AML-193 (cell line): ENCODE measurements around the gene OLR1.
"Not testable (repeated sequence)": the region's sequence is repeated elsewhere in the genome, so short reads cannot be mapped to it uniquely, and the experiment has no call there.

Source experiments
- DNase-seq, 2 experiments: peaks; one replicate each; lab custom pipeline; 2025; lab: John Stamatoyannopoulos, UW

OLR1 gene

DNA sequence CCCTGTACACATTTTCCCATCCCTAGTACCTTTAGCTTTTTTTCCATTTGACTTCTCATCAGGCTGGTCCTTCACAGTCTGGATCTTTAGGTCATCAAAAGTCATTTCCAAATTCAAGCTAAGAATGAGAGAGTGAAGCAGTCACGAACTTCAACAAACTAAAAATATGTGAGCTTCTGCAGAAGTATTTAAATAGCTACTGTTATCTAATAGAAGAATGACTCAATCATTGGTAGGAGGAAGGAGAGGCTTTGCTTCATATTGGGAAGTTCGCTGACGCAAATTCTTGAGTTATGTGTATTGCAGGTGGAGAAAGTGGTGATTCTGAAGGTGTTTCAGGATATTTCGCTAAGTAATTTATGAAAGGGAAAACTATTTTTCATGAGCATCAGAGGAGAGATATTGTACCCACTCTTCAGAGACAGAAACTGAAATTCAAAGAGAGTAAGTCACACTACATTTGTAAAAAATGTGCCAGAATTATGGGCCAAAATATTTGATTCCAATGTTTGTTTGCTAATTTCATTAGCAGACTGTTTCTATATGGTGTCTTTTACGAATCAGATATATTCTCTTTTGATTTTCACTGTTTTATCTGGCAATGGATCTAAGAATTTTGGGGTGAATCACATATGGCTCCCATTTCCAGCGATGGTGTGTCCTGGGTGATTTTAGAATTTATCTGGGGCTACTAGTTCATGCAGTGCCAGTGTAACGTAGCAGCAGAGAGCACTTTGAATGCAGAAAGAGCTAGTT, at the start of gene OLR1:
Gene OLR1 (minus strand): TSS at position 160 of the 756 bp plus-strand sequence. CDS start 55 bp downstream, at position 105.
- DNase-seq, result peak in 1 of 2 experiments; percentile 3

DNA sequence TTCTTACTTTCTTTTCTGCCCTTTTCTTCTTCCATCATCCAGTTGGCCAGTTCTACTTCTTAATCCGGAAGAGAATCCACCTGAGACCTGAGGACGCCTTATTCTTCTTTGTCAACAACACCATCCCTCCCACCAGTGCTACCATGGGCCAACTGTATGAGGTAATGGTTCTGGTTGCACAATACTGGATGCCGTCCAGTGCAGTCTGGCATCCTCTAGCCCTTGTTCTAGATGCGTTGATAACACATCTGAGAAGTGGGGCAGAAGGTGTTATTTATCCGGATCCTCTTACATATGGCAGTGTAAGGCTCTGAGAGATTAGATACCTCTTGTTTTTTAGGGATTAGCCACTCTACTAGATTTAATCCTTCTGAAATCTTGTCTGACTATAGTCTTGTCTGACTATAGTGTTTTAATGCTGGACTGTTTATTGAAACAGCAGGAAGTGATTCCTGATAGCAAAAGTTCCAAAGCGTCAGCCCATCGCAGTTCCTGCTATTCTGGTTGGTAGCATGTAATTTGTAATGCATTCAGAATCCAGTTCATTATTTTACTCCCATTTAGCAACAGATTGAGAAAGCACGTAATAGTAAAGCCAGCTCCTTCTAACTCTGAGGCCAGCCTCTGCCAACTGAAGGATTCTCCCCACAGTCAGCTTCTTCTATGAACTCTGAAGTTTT, 48.6 kb upstream of the OLR1 start:
- DNase-seq, result no peak

DNA sequence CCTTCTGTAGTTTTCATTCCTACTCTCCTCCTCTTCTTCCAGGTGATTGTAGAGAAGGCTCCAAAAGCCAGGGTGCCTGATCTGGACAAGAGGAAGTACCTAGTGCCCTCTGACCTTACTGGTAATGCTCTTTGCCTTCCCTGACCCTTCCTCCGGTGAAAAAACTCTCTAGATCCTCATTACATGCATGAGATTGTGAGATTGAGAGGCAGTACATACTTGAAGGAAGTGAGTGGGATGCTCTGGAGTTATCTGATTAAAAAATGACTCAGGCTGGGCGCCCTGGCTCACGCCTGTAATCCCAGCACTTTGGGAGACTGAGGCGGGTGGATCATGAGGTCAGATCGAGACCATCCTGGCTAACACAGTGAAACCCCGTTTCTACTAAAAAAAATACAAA, 46.1 kb upstream of the OLR1 start:
- no peak for DNase-seq

DNA sequence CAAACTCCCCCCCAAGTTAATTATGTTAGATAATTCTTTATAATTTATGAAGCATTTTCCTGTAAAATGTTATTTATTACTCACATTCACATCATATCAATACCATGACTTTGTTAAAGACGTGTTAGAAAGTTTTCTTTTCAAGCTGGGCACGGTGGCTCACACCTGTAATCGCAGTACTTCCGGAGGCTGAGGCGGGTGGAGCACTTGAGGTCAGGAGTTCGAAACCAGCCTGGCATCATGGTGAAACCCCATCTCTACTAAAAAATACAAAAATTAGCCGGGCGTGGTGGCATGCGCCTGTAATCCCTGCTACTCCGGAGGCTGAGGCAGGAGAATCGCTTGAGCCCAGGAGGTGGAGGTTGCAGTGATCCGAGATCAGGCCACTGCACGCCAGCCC, 44.0 kb upstream of the OLR1 start:
- not testable (repeated sequence) for DNase-seq

DNA sequence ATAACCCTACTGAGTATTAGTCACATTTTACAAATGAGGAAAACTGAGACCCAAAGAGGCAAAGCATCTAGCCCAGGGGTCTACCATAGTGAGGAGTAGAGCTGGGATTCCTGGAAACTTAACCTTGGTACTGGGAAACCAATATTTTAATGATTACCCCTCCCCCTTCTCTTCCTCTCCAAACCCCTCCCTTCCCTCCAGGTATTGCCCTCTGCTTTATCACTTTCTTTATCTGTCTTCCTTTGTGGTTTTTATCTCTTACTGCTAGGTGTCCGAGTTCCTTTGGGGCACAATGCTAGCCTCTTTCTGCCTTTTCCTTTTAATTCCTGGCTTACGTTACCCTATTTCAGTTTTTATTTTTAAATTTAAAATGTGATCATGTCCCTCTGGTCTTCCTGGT, 43.5 kb upstream of the OLR1 start:
- no peak for DNase-seq

DNA sequence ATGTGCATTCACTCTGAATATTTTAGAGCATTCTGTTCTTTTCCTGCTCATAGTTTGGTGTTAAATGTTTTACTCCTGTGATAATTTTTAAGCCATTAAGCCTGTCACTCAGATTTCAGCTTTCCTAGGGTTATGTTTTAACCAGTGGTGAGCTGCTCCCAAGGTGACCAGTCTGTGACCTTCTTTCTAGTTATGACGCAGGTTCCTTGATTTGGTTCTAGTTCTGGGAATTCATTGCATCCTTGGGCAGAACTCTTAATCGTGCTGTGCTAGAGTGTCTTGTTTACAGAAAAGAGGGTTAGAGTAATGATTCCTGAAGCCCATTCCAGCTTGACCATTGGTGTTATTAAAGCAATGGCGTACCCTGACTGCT, 42.9 kb upstream of the OLR1 start:
- no peak for DNase-seq

DNA sequence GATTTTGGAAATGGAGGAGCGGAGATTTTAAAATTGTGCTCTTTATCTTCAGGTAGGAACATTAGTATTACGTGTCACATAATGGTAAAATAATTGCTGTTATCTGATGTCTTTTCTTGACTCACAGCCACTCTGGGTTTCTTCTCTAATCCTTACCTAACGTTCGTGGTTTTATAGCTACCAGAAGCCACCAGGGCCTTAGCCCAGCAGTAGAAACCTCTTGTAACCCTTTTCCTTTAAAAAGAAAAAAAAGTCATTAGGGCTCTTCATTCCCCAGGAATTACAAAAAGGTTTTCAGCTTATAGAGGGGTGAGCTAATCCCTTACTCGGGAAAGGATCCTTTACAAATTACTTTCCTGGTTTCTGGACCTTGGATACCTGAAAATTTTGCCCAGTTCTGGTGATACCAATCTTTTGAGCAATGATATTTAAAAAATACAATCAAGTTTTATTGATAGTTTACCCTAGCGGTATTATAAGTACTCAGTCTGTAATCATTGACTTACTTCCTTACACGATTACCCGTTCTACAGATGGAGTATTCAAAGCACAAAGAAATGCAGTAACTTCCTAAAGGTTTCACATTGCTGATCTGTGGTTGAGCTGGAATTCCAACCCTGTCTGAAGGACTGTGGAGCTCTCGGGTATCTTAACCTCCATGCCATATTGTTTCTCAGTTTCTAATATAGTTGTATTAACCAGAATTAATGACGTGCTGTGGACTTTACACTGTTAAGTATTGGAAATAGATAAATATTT, 42.4 kb upstream of the OLR1 start:
- DNase-seq, result no peak

DNA sequence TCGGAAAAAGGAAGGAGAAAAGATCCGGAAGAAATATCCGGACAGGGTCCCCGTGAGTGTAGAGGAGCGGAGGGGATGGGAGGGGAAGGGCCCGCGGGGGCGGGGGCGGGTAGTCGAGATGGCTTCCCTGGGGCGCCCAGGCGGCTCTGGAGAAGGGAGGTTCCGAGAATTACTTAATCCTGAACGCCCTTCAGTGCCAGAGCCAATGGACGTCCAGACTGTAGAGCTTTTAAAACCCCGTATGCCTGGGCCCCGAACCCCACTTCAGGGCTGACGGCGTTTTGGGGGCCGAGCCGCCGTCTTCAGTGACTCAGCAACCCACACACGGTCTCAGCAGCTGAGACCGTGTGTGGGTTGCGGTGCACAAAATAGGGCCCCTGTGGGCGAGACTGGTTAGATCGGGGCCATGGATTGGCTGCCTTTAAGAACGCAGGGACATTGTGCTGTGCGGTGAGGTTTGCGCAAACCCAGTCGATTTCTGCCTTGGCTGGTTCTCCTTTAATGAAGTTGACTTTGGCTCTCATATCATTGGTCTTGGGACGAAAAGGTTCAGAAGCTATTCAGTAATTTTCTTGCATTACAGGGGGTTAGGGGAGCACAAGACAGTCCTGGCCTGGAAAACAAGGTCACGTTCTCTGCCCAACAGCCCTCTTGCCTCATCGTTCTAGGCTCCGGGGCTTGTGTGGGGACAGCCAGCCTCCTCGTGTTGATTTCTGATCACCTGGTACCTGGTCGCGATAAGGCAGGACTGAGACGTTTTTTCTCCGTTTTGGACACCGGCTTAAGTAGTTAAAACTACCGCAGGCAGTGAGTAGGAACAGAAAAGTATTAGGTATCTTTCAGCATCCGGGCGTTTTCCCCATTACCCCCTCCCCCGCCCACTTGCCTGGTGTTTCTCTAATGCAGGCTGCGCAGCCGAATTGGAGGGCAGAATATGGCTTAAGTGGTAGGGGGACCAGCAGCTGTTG, 41.5 kb upstream of the OLR1 start:
- peak; percentile 48 to 52 for DNase-seq

DNA sequence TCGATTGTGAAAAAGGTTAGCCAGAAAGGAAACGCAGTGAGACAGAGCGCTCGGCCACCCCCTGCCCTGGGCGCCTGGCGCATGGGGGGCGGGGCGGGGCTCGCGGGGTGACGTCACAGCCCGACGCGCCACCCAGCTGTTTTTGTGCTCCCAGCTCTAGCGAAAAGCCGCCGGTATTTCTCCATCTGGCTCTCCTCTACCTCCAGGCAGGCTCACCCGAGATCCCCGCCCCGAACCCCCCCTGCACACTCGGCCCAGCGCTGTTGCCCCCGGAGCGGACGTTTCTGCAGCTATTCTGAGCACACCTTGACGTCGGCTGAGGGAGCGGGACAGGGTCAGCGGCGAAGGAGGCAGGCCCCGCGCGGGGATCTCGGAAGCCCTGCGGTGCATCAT, 40.8 kb upstream of the OLR1 start, which contains the start of gene GABARAPL1:
Gene GABARAPL1 (plus strand): TSS at position 139 of the 393 bp plus-strand sequence. CDS start 253 bp downstream, at position 392.
- DNase-seq, result peak in 1 of 2 experiments; percentile 5

DNA sequence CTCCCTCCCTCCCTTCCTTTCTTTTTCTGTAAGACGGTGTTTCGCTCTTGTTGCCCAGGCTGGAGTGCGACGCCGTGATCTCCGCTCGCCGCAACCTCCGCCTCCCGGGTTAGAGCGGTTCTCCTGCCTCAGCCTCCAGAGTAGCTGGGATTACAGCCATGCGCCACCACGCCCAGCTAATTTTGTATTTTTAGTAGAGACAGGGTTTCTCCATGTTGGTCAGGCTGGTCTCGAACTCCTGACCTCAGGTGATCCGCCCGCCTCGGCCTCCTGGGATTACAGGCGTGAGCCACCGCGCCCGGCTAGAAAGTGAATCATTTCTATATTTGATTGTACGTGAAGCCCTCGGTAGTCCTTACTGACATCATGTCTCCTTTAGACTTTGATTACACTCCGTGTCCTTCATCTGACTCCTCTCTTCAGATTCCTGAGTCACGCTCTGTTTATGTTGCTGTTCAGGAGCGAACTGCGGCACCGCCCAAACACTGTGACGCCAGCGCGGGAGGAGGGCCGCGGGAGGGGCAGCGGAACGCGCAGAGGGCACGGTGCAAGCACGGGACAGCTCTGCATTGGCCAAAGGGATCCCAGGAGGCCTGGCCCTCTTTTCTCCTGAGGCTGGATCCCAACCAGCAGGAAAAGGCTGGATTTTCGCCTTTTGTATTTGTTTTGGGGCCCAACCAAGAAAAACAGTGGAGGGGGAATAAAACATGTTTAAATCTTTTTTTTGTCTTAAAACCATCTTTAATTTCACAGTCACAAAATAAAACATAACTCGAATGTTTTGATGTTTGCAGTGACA, 40.2 kb upstream of the OLR1 start:
- DNase-seq, result peak; percentile 66 to 67

DNA sequence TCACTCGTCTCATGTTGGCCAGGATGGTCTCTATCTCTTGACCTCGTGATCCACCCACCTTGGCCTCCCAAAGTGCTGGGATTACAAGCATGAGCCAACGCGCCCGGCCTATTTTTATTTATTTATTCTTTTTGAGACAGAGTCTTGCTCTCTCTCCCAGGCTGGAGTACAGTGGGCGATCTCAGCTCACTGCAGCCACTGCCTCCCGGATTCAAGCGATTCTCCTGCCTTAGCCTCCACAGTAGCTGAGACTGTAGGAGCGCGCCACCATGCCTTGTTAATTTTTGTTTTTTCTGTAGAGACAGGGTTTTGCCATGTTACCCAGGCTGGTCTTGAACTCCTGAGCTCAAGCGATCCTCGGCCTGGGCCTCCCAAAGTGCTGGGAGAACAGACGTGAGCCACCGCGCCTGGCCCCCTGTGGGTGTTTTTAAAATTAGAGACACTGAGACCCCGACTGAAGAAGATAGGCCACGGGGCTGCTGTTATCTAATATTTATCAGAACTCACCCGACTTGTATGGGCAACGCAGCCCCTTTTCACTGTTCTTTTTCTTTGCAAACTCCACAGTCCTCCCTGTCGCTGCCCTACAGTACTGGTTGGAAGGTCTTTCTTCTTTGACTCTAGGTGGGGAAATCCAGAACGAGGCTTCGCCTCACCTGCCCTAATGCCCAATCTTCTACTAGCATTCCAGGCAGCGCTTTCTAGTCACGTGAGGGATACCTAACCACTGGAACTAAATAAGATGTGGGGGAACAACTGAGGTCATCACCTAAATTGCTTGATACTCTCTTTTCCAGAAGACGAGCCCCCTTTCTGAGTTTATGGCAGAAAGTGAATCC, 39.4 kb upstream of the OLR1 start:
- no peak for DNase-seq

DNA sequence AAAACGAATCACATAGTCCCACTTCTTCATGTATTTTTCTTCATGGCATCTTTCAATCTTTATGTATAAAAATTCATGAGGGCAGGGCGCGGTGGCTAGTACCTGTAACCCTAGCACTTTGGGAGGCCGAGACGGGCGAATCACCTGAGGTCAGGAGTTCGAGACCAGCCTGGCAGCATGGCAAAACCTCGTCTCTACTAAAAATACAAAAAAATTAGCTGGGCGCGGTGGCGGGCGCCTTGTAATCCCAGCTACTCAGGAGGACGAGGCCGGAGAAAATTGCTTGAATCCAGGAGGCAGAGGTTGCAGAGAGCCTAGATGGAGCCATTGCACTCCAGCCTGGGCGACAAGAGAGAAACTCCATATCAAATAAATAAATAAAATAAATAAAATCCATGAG, 38.3 kb upstream of the OLR1 start:
- DNase-seq, result no peak

DNA sequence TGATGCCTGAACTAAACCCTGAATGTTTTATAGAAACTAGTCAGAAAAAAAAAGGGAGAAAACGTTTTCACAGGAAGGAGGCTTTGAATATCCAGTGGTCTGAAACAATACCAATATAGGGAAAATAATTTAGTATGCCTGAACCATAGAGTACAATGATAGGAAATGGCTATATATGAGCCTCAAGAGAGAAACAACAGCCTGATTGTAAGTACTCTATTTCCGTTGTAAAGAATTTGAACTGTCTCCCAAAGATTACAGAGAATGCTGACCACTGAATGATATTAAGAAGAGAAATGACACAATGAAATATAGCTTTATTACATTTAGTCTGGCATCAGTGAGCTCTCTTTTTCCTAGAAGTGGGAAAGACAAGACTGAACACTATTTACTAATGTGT, 35.2 kb upstream of the OLR1 start:
- DNase-seq, result no peak

DNA sequence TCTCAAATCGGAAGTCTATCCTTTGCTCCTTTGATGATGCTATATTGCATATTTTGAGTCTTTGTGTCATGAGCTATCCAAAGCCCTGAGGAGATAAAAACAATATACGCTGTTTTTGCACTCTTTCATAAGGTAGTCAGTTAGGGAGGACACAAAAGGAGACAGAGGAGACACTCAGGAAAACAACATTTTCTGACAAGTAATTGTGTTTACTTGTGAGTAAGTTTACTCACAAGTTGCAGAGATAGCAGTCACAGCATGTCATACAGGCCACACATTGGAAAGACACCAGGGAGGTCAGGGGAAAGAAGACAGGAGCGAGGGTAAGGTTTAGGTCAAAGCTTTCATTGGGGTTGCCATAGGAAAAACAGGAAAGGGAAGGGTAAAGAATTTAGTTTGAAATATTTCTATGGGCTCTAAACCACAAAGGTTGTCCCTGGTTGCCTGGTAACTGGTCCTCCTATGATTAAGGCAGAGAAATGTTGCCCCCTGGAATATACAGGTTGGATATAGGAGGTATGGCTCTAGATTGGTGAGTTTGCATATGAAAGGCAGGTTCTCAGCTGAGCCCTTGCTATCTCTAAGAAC, 33.4 kb upstream of the OLR1 start:
- DNase-seq, result no peak

DNA sequence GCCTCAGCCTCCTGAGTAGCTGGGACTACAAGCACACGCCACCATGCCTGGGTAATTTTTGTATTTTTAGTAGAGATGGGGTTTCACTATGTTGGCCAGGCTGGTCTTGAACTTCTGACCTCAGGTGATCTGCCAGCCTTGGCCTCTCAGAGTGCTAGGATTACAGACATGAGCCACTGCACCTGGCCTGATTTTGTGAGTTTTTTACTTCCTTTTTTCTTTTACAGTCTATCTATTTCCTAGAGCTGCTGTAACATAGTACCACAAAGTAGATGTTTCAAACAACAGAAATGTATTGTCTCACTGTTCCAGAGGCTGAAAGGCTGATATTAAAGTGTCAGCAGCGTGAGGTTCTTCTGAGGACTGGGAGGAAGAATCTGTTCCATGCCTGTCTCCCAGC, 32.6 kb upstream of the OLR1 start:
- not testable (repeated sequence) for DNase-seq

DNA sequence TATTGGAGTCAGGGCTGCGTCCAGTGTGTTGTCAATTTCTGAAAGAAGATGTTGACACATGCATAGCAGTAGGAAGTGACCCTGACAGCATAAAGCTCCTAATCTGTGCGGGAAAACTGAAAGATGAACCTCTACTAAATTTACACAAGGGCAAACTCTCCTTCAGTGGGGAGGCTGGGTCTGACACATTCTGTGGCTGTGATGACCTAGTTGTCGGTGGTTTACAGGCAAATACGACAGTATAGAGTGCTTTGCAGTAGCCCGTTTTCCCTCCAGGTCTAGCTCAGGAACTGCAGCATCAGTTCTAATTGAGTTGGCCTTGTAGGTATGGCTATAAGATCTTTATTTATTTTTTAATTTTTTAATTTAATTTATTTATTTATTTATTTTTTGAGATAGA, 25.9 kb upstream of the OLR1 start:
- DNase-seq, result no peak

DNA sequence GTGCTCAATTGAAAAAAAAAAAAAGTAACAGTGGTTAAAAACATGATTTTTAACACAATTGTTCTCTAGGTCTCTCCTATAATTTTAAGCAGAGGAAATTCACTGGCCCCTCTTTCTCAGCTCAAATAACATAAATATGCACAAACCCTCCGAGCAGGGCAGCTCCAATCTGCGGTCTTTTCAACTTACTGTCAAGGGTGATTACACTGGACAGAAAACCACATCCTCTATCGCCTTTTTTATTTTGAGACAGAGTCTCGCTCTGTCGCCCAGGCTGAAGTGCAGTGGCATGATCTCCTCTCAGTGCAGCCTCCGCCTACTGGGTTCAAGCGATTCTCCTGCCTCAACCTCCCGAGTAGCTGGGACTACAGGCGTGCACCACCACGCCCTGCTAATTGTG, 24.3 kb upstream of the OLR1 start:
- peak; percentile 22 to 44 for DNase-seq

DNA sequence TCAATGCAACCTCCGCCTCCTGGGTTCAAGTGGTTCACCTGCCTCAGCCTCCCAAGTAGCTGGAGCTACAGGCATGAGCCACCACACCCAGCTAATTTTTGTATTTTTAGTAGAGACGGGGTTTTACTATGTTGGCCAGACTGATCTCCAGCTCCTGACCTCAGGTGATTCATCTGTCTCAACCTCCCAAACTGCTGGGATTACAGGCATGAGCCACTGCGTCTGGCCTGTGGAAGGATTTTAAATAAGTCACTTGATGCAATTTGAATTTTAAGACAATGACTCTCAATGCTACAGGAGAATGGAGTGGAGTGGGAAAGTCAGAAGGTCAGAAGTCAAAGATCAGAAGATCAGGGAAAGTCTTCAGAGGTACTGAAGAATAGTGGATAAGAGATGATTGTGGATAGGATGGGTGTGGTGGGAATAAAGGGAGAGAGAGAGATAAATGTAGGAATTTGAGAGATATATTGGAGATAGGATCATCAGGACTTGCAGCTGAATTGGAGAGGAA, 22.3 kb upstream of the OLR1 start:
- no peak for DNase-seq

DNA sequence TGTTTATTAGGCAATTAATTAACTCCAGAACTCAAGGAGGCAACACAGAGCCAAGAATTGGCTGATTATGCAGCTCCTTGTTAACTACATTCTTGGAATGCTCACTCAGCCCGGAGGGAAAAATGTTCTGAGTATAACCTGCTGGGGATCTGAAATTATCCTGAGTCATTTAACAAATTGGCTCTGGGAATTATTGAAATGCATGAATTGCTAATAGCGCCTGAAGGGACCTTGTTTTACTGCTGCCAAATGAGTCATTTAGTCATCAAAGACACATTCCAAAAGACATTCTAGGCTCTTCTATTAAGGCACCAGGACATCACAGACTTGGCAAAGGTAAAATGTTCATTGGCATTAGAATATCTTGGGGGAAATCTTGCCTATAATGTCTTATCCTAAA, 19.9 kb upstream of the OLR1 start:
- DNase-seq, result no peak
